ENCODE data around the gene MPIG6B.
A peak's percentile ranks its signal among the peaks of the same experiment; 100 is the strongest.

MPIG6B gene

DNA sequence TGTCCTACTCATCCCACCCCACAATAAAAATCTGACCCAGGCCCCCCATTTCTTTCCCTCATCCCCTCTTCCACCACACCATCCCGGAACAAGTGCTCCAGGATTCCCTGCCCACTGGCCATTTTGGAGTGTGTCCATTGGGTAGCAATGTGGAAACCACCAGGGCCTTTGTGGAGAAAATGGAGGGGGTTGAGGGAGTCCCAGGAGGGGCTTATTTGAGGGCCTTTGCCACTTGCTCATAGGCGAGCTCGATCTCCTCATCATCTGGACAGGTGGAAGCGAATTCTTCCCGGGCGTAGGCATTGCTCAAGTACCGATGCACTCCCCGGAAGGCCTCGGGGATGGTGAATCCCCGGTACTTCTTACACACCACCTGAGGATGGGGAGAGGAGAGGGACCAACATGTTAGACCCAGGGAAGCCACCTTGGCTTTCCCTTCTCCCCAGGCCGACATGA lies 7.5 kb downstream of the MPIG6B start:
- Histone ChIP-seq H3K36me3 (ENCODE audit: control insufficient read depth in 2 of 2, insufficient read depth in 1 of 2, low read length in 2 of 2) (peaks cover 12 to 63% of the 10 kb centered on the region in 2 experiments; a peak in 2 of 3 replicates), H3K4me3 (ENCODE audit: low read depth, low read length) (no peak overlapping the region), H3K4me1 (ENCODE audit: control insufficient read depth, insufficient read depth, low read length) (peaks cover 7% of the 10 kb centered on the region), H3K27ac (ENCODE audit: extremely low read depth, low read depth, low read length) (no peak overlapping the region; the same call in 1 of the 2 replicates), H3K9me3 (ENCODE audit: control insufficient read depth, insufficient read depth, low read depth, low read length) (no peaks in the 10 kb centered on the region)
- ChIA-PET CTCF (interaction anchor here (0.6 to 3.6 kb wide), 9 partner anchors 9 to 132 kb away, joined by 3 to 28 read pairs (median 9); partner anchors contain the start of genes MSH5, NEU1 and VARS1), POLR2A (interaction anchor here (0.6 to 4.7 kb wide), 25 partner anchors 8 to 1241 kb away, joined by 3 to 54 read pairs (median 6); partner anchors contain the start of genes ABHD16A, APOM, BAG6 and CSNK2B)
- TF ChIP-seq ZNF704 (tag by site-specific recombination; IDR thresholded peaks at IDR 0.05) (no peak), ZNF600 (tag by site-specific recombination; IDR thresholded peaks at IDR 0.05) (0 out of 2 replicates have a peak, but pooled peaks have one; percentile 26), ZBTB48 (tag by site-specific recombination; IDR thresholded peaks at IDR 0.05) (no peak), ZNF585B (tag by site-specific recombination; IDR thresholded peaks at IDR 0.05) (no peak), ZNF221 (tag by site-specific recombination; IDR thresholded peaks at IDR 0.05; ENCODE audit: borderline replicate concordance) (no peak), ZNF626 (tag by site-specific recombination; IDR thresholded peaks at IDR 0.05) (no peak), ZNF366 (tag by site-specific recombination; conservative IDR thresholded peaks at IDR 0.05) (peak; percentile 68; the same call in 1 of the 2 replicates)

GRCh38 chr6:31732029-31732428 lies 8.9 kb downstream of the MPIG6B start:
- Histone ChIP-seq H3K36me3 (ENCODE audit: control insufficient read depth in 2 of 2, insufficient read depth in 1 of 2, low read length in 2 of 2) (peaks cover 12 to 54% of the 10 kb centered on the region in 2 experiments; a peak in 2 of 3 replicates), H3K4me3 (ENCODE audit: low read depth, low read length) (no peak overlapping the region), H3K9me3 (ENCODE audit: control insufficient read depth, insufficient read depth, low read depth, low read length) (no peaks in the 10 kb centered on the region), H3K4me1 (ENCODE audit: control insufficient read depth, insufficient read depth, low read length) (peaks cover 12% of the 10 kb centered on the region), H3K27ac (ENCODE audit: extremely low read depth, low read depth, low read length) (no peak overlapping the region)
- ChIA-PET CTCF (interaction anchor here (0.8 kb wide), 1 partner anchor 9 kb away, joined by 3 read pairs; the partner anchor contains the start of gene MPIG6B), POLR2A (interaction anchor here (0.6 to 2.3 kb wide), 7 partner anchors 8 to 131 kb away, joined by 3 to 13 read pairs (median 4); partner anchors contain the start of genes C6orf47, HSPA1B, LY6G5C and NEU1)
- TF ChIP-seq ZNF585B (tag by site-specific recombination; IDR thresholded peaks at IDR 0.05), result no peak
- TF ChIP-seq SCRT2 (tag by site-specific recombination; IDR thresholded peaks at IDR 0.05), result peak; percentile 78
- TF ChIP-seq ZNF19 (tag by site-specific recombination; IDR thresholded peaks at IDR 0.05; ENCODE audit: low read depth), result no peak
- no peak for TF ChIP-seq HOXC10 (CRISPR knock-in tag; IDR thresholded peaks at IDR 0.05)
- no peak for TF ChIP-seq ZNF24 (tag by site-specific recombination; IDR thresholded peaks at IDR 0.05)
- no peak for TF ChIP-seq ZNF521 (tag by site-specific recombination; IDR thresholded peaks at IDR 0.05)

GRCh38 chr6:31733734-31734133 lies 10.6 kb downstream of the MPIG6B start:
- Histone ChIP-seq H3K27ac (ENCODE audit: extremely low read depth, low read depth, low read length) (no peak overlapping the region; the same call in 1 of the 2 replicates), H3K9me3 (ENCODE audit: control insufficient read depth, insufficient read depth, low read depth, low read length) (no peaks in the 10 kb centered on the region), H3K4me1 (ENCODE audit: control insufficient read depth, insufficient read depth, low read length) (peaks cover 26% of the 10 kb centered on the region), H3K36me3 (ENCODE audit: control insufficient read depth in 2 of 2, insufficient read depth in 1 of 2, low read length in 2 of 2) (peaks cover 12 to 39% of the 10 kb centered on the region in 2 experiments; a peak in 2 of 3 replicates), H3K4me3 (ENCODE audit: low read depth, low read length) (no peak overlapping the region)
- POLR2A ChIA-PET, result interaction anchor here (0.8 to 2.3 kb wide), 3 partner anchors 29 to 94 kb away, joined by 3 to 10 read pairs (median 3); partner anchors contain the start of genes HSPA1B and VARS1
- CTCF ChIA-PET, result interaction anchor here (0.9 to 1.2 kb wide), 2 partner anchors 36 to 129 kb away, joined by 3 to 4 read pairs; no protein-coding TSS in a partner anchor
- TF ChIP-seq ZBTB1 (tag by site-specific recombination; IDR thresholded peaks at IDR 0.05) (no peak), TRIM28 (IDR thresholded peaks at IDR 0.05; ENCODE audit: borderline replicate concordance, low read length) (no peak), ZNF292 (tag by site-specific recombination; IDR thresholded peaks at IDR 0.05; ENCODE audit: borderline replicate concordance, low read depth) (0 out of 2 replicates have a peak, but pooled peaks have one; percentile 3)

- Histone ChIP-seq H3K36me3 (ENCODE audit: control insufficient read depth in 2 of 2, insufficient read depth in 1 of 2, low read length in 2 of 2) (peaks cover 12 to 39% of the 10 kb centered on the region in 2 experiments; a peak in 2 of 3 replicates), H3K4me3 (ENCODE audit: low read depth, low read length) (peak overlapping the region; percentile 64), H3K4me1 (ENCODE audit: control insufficient read depth, insufficient read depth, low read length) (peaks cover 30% of the 10 kb centered on the region), H3K9me3 (ENCODE audit: control insufficient read depth, insufficient read depth, low read depth, low read length) (no peaks in the 10 kb centered on the region), H3K27ac (ENCODE audit: extremely low read depth, low read depth, low read length) (peak overlapping the region; percentile 52)
- POLR2A ChIA-PET, result interaction anchor here (0.8 to 6.8 kb wide), 11 partner anchors 11 to 128 kb away, joined by 3 to 102 read pairs (median 6); partner anchors contain the start of genes ABHD16A, HSPA1B, LSM2 and MPIG6B
- CTCF ChIA-PET, result interaction anchor here (0.9 to 2.4 kb wide), 5 partner anchors 36 to 130 kb away, joined by 3 to 17 read pairs (median 4); partner anchors contain the start of gene LSM2
- no peak for TF ChIP-seq ZNF341 (tag by site-specific recombination; IDR thresholded peaks at IDR 0.05; ENCODE audit: low read depth)
- no peak for TF ChIP-seq ZNF335 (tag by site-specific recombination; conservative IDR thresholded peaks at IDR 0.05)
- TF ChIP-seq, protein P1, sequence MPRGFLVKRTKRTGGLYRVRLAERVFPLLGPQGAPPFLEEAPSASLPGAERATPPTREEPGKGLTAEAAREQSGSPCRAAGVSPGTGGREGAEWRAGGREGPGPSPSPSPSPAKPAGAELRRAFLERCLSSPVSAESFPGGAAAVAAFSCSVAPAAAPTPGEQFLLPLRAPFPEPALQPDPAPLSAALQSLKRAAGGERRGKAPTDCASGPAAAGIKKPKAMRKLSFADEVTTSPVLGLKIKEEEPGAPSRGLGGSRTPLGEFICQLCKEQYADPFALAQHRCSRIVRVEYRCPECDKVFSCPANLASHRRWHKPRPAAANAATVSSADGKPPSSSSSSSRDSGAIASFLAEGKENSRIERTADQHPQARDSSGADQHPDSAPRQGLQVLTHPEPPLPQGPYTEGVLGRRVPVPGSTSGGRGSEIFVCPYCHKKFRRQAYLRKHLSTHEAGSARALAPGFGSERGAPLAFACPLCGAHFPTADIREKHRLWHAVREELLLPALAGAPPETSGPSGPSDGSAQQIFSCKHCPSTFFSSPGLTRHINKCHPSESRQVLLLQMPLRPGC (tag by site-specific recombination; IDR thresholded peaks at IDR 0.05), result 0 out of 2 replicates have a peak, but pooled peaks have one; percentile 33
- 0 out of 2 replicates have a peak, but pooled peaks have one; percentile 13 for TF ChIP-seq ZSCAN23 (tag by site-specific recombination; IDR thresholded peaks at IDR 0.05)
- peak; percentile 90 for TF ChIP-seq ATF2 (tag by site-specific recombination; IDR thresholded peaks at IDR 0.05; ENCODE audit: low read depth)
- TF ChIP-seq ZNF114 (tag by site-specific recombination; IDR thresholded peaks at IDR 0.05), result no peak
- TF ChIP-seq MEIS1 (CRISPR knock-in tag; IDR thresholded peaks at IDR 0.05; ENCODE audit: borderline replicate concordance), result no peak
- no peak for TF ChIP-seq ZNF621 (tag by site-specific recombination; IDR thresholded peaks at IDR 0.05)
Measured at GRCh38 chr6:31734247-31734820, 11.2 kb downstream of the MPIG6B start.
